ENCODE measurements around the gene SVOP. TPM values are rescaled to one million over a fixed set of nuclear protein-coding genes. Genes with fewer than 3 reads are reported as not detected.

Gene SVOP
- total RNA-seq, 3 donors from 2014 or later, result not detected

- intact Hi-C loops (cut with DNase I; ENCODE audit: low total_unique reads), result no loop called here
- no peaks in the 10 kb centered on the region for H3K36me3 ChIP-seq
- no peak overlapping the region for H3K27ac ChIP-seq
- peaks cover 0 to 5% of the 10 kb centered on the region in 2 donors for H3K4me1 ChIP-seq
- TF ChIP-seq, protein P1, sequence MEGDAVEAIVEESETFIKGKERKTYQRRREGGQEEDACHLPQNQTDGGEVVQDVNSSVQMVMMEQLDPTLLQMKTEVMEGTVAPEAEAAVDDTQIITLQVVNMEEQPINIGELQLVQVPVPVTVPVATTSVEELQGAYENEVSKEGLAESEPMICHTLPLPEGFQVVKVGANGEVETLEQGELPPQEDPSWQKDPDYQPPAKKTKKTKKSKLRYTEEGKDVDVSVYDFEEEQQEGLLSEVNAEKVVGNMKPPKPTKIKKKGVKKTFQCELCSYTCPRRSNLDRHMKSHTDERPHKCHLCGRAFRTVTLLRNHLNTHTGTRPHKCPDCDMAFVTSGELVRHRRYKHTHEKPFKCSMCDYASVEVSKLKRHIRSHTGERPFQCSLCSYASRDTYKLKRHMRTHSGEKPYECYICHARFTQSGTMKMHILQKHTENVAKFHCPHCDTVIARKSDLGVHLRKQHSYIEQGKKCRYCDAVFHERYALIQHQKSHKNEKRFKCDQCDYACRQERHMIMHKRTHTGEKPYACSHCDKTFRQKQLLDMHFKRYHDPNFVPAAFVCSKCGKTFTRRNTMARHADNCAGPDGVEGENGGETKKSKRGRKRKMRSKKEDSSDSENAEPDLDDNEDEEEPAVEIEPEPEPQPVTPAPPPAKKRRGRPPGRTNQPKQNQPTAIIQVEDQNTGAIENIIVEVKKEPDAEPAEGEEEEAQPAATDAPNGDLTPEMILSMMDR (IDR thresholded peaks at IDR 0.05), result no peak
- no peak for TF ChIP-seq POLR2A (IDR thresholded peaks at IDR 0.05)
- no peak for TF ChIP-seq POLR2AphosphoS5 (IDR thresholded peaks at IDR 0.05)
- no peaks in the 10 kb centered on the region for H3K9me3 ChIP-seq
- no peak overlapping the region for H3K4me3 ChIP-seq
- no peak for DNase-seq (ENCODE audit: low spot score in 2 of 2)
- peaks cover 0 to 5% of the 10 kb centered on the region in 2 donors for H3K27me3 ChIP-seq
Observed at GRCh38 chr12:109047081-109047805, 26.4 kb upstream of the SVOP start.

- no peak for DNase-seq (ENCODE audit: low spot score in 2 of 2)
- intact Hi-C loops (cut with DNase I; ENCODE audit: low total_unique reads), result no loop called here
- Histone ChIP-seq H3K27ac (no peak overlapping the region), H3K9me3 (peaks cover 0 to 7% of the 10 kb centered on the region in 2 donors), H3K4me3 (no peak overlapping the region), H3K36me3 (no peaks in the 10 kb centered on the region), H3K27me3 (peaks cover 0 to 9% of the 10 kb centered on the region in 2 donors), H3K4me1 (no peaks in the 10 kb centered on the region)
- TF ChIP-seq, protein P1 (IDR thresholded peaks at IDR 0.05), result no peak
- no peak for TF ChIP-seq POLR2AphosphoS5 (IDR thresholded peaks at IDR 0.05)
- no peak for TF ChIP-seq POLR2A (IDR thresholded peaks at IDR 0.05)
Observed at GRCh38 chr12:109044241-109044640, 23.4 kb upstream of the SVOP start.

- Histone ChIP-seq H3K27me3 (peaks cover 0 to 5% of the 10 kb centered on the region in 2 donors), H3K27ac (no peak overlapping the region), H3K36me3 (no peaks in the 10 kb centered on the region), H3K9me3 (peaks cover 0 to 27% of the 10 kb centered on the region in 2 donors), H3K4me3 (no peak overlapping the region), H3K4me1 (no peaks in the 10 kb centered on the region)
- no peak for DNase-seq (ENCODE audit: low spot score in 2 of 2)
- intact Hi-C loops (cut with DNase I; ENCODE audit: low total_unique reads), result no loop called here
- TF ChIP-seq, protein P1 (IDR thresholded peaks at IDR 0.05), result no peak
- TF ChIP-seq POLR2A (IDR thresholded peaks at IDR 0.05) (no peak), POLR2AphosphoS5 (IDR thresholded peaks at IDR 0.05) (no peak)
Observed at GRCh38 chr12:109036975-109037374, 16.1 kb upstream of the SVOP start.

DNA sequence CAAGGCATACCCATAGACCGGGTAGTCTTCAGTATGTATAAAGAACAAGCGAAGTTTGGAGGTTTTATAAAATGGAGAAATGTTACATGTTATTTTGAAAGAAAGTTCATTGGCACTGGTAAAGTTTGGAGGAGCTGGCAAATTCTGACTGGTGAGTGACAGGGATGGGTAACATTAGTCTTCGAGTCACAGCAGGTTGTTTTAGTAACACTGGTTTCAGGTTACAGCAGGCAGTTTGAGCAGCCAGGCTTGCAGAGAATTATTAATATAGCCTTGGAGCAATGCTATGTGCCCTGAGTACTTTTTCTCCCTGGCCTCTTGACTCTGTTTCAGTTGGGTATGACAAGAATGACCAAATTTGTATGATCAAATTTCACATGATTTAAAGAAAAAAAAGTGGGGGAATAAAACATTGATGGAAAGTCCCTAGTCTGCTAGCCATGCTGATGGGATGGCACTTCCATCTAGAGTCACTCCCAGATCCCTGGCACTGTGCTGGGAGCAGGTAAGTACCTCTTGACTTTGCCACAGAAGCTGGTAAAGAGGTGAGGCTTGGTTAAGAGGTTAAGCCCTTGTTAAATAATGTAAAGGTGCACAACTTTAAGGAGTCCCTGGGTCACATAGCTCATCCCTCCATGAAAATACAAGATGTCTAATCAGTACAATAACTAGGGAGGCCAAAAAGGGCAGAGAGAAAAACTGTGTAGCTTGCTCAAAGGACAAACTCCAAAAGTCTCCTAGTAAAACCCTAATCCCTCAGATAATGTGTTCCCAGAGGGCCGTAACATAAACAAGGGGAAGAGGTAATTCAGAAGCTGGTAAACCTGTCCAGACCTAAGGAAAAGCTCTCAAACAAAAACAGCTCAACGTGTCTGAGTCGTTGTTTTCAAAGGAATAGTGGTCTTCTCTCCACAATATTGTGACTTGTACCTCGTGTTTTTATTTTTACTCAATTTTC is 12.7 kb upstream of the SVOP start:
- Histone ChIP-seq H3K4me1 (no peaks in the 10 kb centered on the region), H3K27me3 (peaks cover 0 to 4% of the 10 kb centered on the region in 2 donors), H3K9me3 (peaks cover 0 to 20% of the 10 kb centered on the region in 2 donors), H3K27ac (no peak overlapping the region), H3K4me3 (no peak overlapping the region), H3K36me3 (no peaks in the 10 kb centered on the region)
- DNase-seq (ENCODE audit: low spot score in 2 of 2), result no peak
- TF ChIP-seq POLR2AphosphoS5 (IDR thresholded peaks at IDR 0.05) (no peak), POLR2A (IDR thresholded peaks at IDR 0.05) (no peak)
- TF ChIP-seq, protein P1 (IDR thresholded peaks at IDR 0.05), result no peak
- intact Hi-C loops (cut with DNase I; ENCODE audit: low total_unique reads), result no loop called here

Measured in breast epithelium (tissue), 4 donors.